Measurements from ENCODE around the gene SH3PXD2A. TPM values are rescaled to one million over a fixed set of nuclear protein-coding genes. Genes with fewer than 3 reads are reported as not detected.

Gene SH3PXD2A
- total and polyA plus RNA-seq, 3 experiments from 2014 or later: 0.48 to 8.0 (median 7.7) TPM

GRCh38 chr10:103834436-103835095 is 20.8 kb downstream of the SH3PXD2A start:
- Mint-ChIP-seq H3K36me3 (peaks cover 0 to 14% (median 0%) of the 10 kb centered on the region in 3 donors), H3K4me3 (no peak overlapping the region), H3K9me3 (peaks cover 4 to 14% (median 9%) of the 10 kb centered on the region in 5 donors), H3K27ac (peak overlapping the region in 1 of 8 donors; percentile 15), H3K4me1 (no peaks in the 10 kb centered on the region), H3K27me3 (peaks cover 0 to 2% of the 10 kb centered on the region in 2 donors)
- POLR2A ChIA-PET: interaction anchor here (0.7 kb wide), 1 partner anchor 112 kb away, joined by 5 read pairs; no protein-coding TSS in a partner anchor
- Histone ChIP-seq H3K4me1 (ENCODE audit: insufficient read depth, low read length) (no peaks in the 10 kb centered on the region), H3K9me3 (ENCODE audit: low read length) (no peaks in the 10 kb centered on the region), H3K27me3 (ENCODE audit: insufficient read depth, low read length, poor library complexity, severe bottlenecking) (no peaks in the 10 kb centered on the region), H3K36me3 (ENCODE audit: insufficient read depth, low read length) (no peaks in the 10 kb centered on the region), H3K27ac (ENCODE audit: low read depth, low read length) (no peak overlapping the region), H3K4me3 (ENCODE audit: low read length) (no peak overlapping the region)
- DNase-seq: no peak
- CTCF ChIA-PET: no interaction called here

- no peaks in the 10 kb centered on the region for H3K27me3 ChIP-seq (ENCODE audit: insufficient read depth, low read length, poor library complexity, severe bottlenecking)
- Mint-ChIP-seq H3K36me3 (peaks cover 0 to 14% (median 2%) of the 10 kb centered on the region in 3 donors), H3K4me1 (no peaks in the 10 kb centered on the region), H3K27ac (peak overlapping the region in 1 of 8 donors; percentile 15), H3K27me3 (peaks cover 0 to 1% of the 10 kb centered on the region in 2 donors), H3K4me3 (no peak overlapping the region), H3K9me3 (peaks cover 4 to 14% (median 9%) of the 10 kb centered on the region in 5 donors)
- H3K4me1 ChIP-seq (ENCODE audit: insufficient read depth, low read length): no peaks in the 10 kb centered on the region
- no peaks in the 10 kb centered on the region for H3K36me3 ChIP-seq (ENCODE audit: insufficient read depth, low read length)
- H3K27ac ChIP-seq (ENCODE audit: low read depth, low read length): no peak overlapping the region
- no peaks in the 10 kb centered on the region for H3K9me3 ChIP-seq (ENCODE audit: low read length)
- POLR2A ChIA-PET: no interaction called here
- H3K4me3 ChIP-seq (ENCODE audit: low read length): no peak overlapping the region
- CTCF ChIA-PET: no interaction called here
- DNase-seq: no peak
These were observed 21.5 kb downstream of the SH3PXD2A start for GRCh38 chr10:103833731-103834365.

GRCh38 chr10:103832806-103833205 is 22.6 kb downstream of the SH3PXD2A start:
- Histone ChIP-seq H3K27ac (ENCODE audit: low read depth, low read length) (no peak overlapping the region), H3K4me1 (ENCODE audit: insufficient read depth, low read length) (no peaks in the 10 kb centered on the region), H3K27me3 (ENCODE audit: insufficient read depth, low read length, poor library complexity, severe bottlenecking) (no peaks in the 10 kb centered on the region), H3K4me3 (ENCODE audit: low read length) (no peak overlapping the region), H3K36me3 (ENCODE audit: insufficient read depth, low read length) (no peaks in the 10 kb centered on the region), H3K9me3 (ENCODE audit: low read length) (no peaks in the 10 kb centered on the region)
- H3K36me3 Mint-ChIP-seq: peaks cover 0 to 14% (median 4%) of the 10 kb centered on the region in 3 donors
- H3K27me3 Mint-ChIP-seq: peaks cover 0 to 1% of the 10 kb centered on the region in 2 donors
- CTCF ChIA-PET: no interaction called here
- DNase-seq: no peak
- POLR2A ChIA-PET: no interaction called here
- no peaks in the 10 kb centered on the region for H3K4me1 Mint-ChIP-seq
- H3K4me3 Mint-ChIP-seq: no peak overlapping the region
- H3K27ac Mint-ChIP-seq: no peak overlapping the region
- H3K9me3 Mint-ChIP-seq: peaks cover 4 to 14% (median 9%) of the 10 kb centered on the region in 5 donors

GRCh38 chr10:103829838-103830465 is 25.4 kb downstream of the SH3PXD2A start:
- no peak for DNase-seq
- no peaks in the 10 kb centered on the region for H3K4me1 ChIP-seq (ENCODE audit: insufficient read depth, low read length)
- H3K9me3 ChIP-seq (ENCODE audit: low read length): no peaks in the 10 kb centered on the region
- Mint-ChIP-seq H3K9me3 (peaks cover 4 to 14% (median 9%) of the 10 kb centered on the region in 5 donors), H3K27me3 (peaks cover 0 to 5% of the 10 kb centered on the region in 2 donors), H3K36me3 (peaks cover 0 to 14% (median 7%) of the 10 kb centered on the region in 3 donors), H3K27ac (peak overlapping the region in 1 of 8 donors; percentile 25), H3K4me1 (no peaks in the 10 kb centered on the region), H3K4me3 (no peak overlapping the region)
- CTCF ChIA-PET: no interaction called here
- H3K36me3 ChIP-seq (ENCODE audit: insufficient read depth, low read length): no peaks in the 10 kb centered on the region
- H3K4me3 ChIP-seq (ENCODE audit: low read length): no peak overlapping the region
- H3K27ac ChIP-seq (ENCODE audit: low read depth, low read length): no peak overlapping the region
- no peaks in the 10 kb centered on the region for H3K27me3 ChIP-seq (ENCODE audit: insufficient read depth, low read length, poor library complexity, severe bottlenecking)
- POLR2A ChIA-PET: no interaction called here

- H3K4me1 Mint-ChIP-seq: no peaks in the 10 kb centered on the region
- POLR2A ChIA-PET: no interaction called here
- H3K27ac ChIP-seq (ENCODE audit: low read depth, low read length): no peak overlapping the region
- peaks cover 0 to 5% of the 10 kb centered on the region in 2 donors for H3K27me3 Mint-ChIP-seq
- H3K9me3 ChIP-seq (ENCODE audit: low read length): no peaks in the 10 kb centered on the region
- no peaks in the 10 kb centered on the region for H3K36me3 ChIP-seq (ENCODE audit: insufficient read depth, low read length)
- H3K27me3 ChIP-seq (ENCODE audit: insufficient read depth, low read length, poor library complexity, severe bottlenecking): no peaks in the 10 kb centered on the region
- H3K27ac Mint-ChIP-seq: peak overlapping the region in 1 of 8 donors; percentile 58
- H3K4me3 Mint-ChIP-seq: no peak overlapping the region
- H3K36me3 Mint-ChIP-seq: peaks cover 0 to 14% (median 7%) of the 10 kb centered on the region in 3 donors
- DNase-seq: no peak
- H3K4me3 ChIP-seq (ENCODE audit: low read length): no peak overlapping the region
- peaks cover 4 to 14% (median 9%) of the 10 kb centered on the region in 5 donors for H3K9me3 Mint-ChIP-seq
- H3K4me1 ChIP-seq (ENCODE audit: insufficient read depth, low read length): no peaks in the 10 kb centered on the region
- CTCF ChIA-PET: no interaction called here
These were observed 26.1 kb downstream of the SH3PXD2A start for GRCh38 chr10:103829278-103829677.

GRCh38 chr10:103828587-103829197 is 26.7 kb downstream of the SH3PXD2A start:
- H3K4me3 Mint-ChIP-seq: no peak overlapping the region
- H3K9me3 Mint-ChIP-seq: peaks cover 4 to 14% (median 9%) of the 10 kb centered on the region in 5 donors
- H3K27me3 ChIP-seq (ENCODE audit: insufficient read depth, low read length, poor library complexity, severe bottlenecking): no peaks in the 10 kb centered on the region
- no peak overlapping the region for H3K27ac Mint-ChIP-seq
- H3K27me3 Mint-ChIP-seq: peaks cover 0 to 5% of the 10 kb centered on the region in 2 donors
- no peaks in the 10 kb centered on the region for H3K4me1 ChIP-seq (ENCODE audit: insufficient read depth, low read length)
- H3K9me3 ChIP-seq (ENCODE audit: low read length): no peaks in the 10 kb centered on the region
- ChIA-PET POLR2A (no interaction called here), CTCF (no interaction called here)
- peaks cover 0 to 14% (median 7%) of the 10 kb centered on the region in 3 donors for H3K36me3 Mint-ChIP-seq
- no peak overlapping the region for H3K27ac ChIP-seq (ENCODE audit: low read depth, low read length)
- H3K4me3 ChIP-seq (ENCODE audit: low read length): no peak overlapping the region
- no peaks in the 10 kb centered on the region for H3K36me3 ChIP-seq (ENCODE audit: insufficient read depth, low read length)
- DNase-seq: no peak
- no peaks in the 10 kb centered on the region for H3K4me1 Mint-ChIP-seq

GRCh38 chr10:103828107-103828506 is 27.3 kb downstream of the SH3PXD2A start:
- Mint-ChIP-seq H3K9me3 (peaks cover 3 to 13% (median 6%) of the 10 kb centered on the region in 5 donors), H3K36me3 (peaks cover 0 to 13% (median 7%) of the 10 kb centered on the region in 3 donors), H3K27me3 (peaks cover 0 to 7% of the 10 kb centered on the region in 2 donors), H3K4me1 (no peaks in the 10 kb centered on the region), H3K27ac (no peak overlapping the region), H3K4me3 (no peak overlapping the region)
- H3K9me3 ChIP-seq (ENCODE audit: low read length): no peaks in the 10 kb centered on the region
- DNase-seq: no peak
- H3K4me3 ChIP-seq (ENCODE audit: low read length): no peak overlapping the region
- no peak overlapping the region for H3K27ac ChIP-seq (ENCODE audit: low read depth, low read length)
- ChIA-PET POLR2A (no interaction called here), CTCF (no interaction called here)
- no peaks in the 10 kb centered on the region for H3K4me1 ChIP-seq (ENCODE audit: insufficient read depth, low read length)
- H3K36me3 ChIP-seq (ENCODE audit: insufficient read depth, low read length): no peaks in the 10 kb centered on the region
- no peaks in the 10 kb centered on the region for H3K27me3 ChIP-seq (ENCODE audit: insufficient read depth, low read length, poor library complexity, severe bottlenecking)

GRCh38 chr10:103826885-103827284 is 28.5 kb downstream of the SH3PXD2A start:
- CTCF ChIA-PET: no interaction called here
- DNase-seq: no peak
- Histone ChIP-seq H3K27ac (ENCODE audit: low read depth, low read length) (no peak overlapping the region), H3K9me3 (ENCODE audit: low read length) (no peaks in the 10 kb centered on the region), H3K36me3 (ENCODE audit: insufficient read depth, low read length) (no peaks in the 10 kb centered on the region), H3K4me3 (ENCODE audit: low read length) (no peak overlapping the region), H3K27me3 (ENCODE audit: insufficient read depth, low read length, poor library complexity, severe bottlenecking) (no peaks in the 10 kb centered on the region), H3K4me1 (ENCODE audit: insufficient read depth, low read length) (no peaks in the 10 kb centered on the region)
- Mint-ChIP-seq H3K9me3 (peaks cover 0 to 2% (median under 1%) of the 10 kb centered on the region in 5 donors), H3K4me1 (no peaks in the 10 kb centered on the region), H3K27me3 (peaks cover 4 to 7% of the 10 kb centered on the region in 2 donors), H3K36me3 (peaks cover 0 to 7% (median 2%) of the 10 kb centered on the region in 3 donors), H3K4me3 (no peak overlapping the region), H3K27ac (no peak overlapping the region)
- POLR2A ChIA-PET: no interaction called here

Measured in CD8-positive, alpha-beta memory T cell (primary cell).